ENCODE measurements around the gene DIAPH2. TPM values are rescaled to one million over a fixed set of nuclear protein-coding genes. Genes with fewer than 3 reads are reported as not detected.

Gene DIAPH2
- total RNA-seq, 2 donors from 2014 or later: 15.2 to 23.3 TPM

DNA sequence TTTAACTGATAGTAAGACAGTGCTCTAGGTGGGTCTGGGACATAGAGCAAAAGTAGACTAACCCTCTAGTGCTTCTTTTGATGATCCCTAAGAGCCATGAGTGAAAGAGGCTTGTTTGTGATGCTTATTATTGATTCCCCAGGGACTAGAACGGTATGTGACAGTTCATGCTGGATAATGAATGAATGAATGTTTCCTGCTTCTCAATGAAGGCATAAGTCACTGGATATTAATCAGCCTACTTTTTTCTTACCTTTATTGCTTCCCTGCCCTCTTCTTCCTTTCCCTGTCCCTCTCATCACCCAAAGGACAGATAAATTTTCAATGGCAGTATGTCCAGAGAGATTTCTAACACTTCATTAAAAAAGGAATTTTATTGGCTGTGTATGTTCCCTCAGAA, 685.3 kb downstream of the DIAPH2 start:
- Histone ChIP-seq H3K36me3 (replicated peaks in 1 of 2; ENCODE audit: insufficient read depth in 1 of 2, low read depth in 2 of 2) (no peaks in the 10 kb centered on the region), H3K27ac (no peak overlapping the region), H3K27me3 (no peaks in the 10 kb centered on the region), H3K9me3 (no peaks in the 10 kb centered on the region), H3K4me1 (no peaks in the 10 kb centered on the region), H3K4me3 (no peak overlapping the region)
- ATAC-seq (no peak), DNase-seq (no peak)
- 70 to 83% methylated on average over 1 of the region's 1 CpG for WGBS, 2 donors
- TF ChIP-seq, protein P1, sequence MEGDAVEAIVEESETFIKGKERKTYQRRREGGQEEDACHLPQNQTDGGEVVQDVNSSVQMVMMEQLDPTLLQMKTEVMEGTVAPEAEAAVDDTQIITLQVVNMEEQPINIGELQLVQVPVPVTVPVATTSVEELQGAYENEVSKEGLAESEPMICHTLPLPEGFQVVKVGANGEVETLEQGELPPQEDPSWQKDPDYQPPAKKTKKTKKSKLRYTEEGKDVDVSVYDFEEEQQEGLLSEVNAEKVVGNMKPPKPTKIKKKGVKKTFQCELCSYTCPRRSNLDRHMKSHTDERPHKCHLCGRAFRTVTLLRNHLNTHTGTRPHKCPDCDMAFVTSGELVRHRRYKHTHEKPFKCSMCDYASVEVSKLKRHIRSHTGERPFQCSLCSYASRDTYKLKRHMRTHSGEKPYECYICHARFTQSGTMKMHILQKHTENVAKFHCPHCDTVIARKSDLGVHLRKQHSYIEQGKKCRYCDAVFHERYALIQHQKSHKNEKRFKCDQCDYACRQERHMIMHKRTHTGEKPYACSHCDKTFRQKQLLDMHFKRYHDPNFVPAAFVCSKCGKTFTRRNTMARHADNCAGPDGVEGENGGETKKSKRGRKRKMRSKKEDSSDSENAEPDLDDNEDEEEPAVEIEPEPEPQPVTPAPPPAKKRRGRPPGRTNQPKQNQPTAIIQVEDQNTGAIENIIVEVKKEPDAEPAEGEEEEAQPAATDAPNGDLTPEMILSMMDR (IDR thresholded peaks at IDR 0.05): no peak
- TF ChIP-seq POLR2A (IDR thresholded peaks at IDR 0.05): no peak
- intact Hi-C loops (cut with DNase I): no loop called here

DNA sequence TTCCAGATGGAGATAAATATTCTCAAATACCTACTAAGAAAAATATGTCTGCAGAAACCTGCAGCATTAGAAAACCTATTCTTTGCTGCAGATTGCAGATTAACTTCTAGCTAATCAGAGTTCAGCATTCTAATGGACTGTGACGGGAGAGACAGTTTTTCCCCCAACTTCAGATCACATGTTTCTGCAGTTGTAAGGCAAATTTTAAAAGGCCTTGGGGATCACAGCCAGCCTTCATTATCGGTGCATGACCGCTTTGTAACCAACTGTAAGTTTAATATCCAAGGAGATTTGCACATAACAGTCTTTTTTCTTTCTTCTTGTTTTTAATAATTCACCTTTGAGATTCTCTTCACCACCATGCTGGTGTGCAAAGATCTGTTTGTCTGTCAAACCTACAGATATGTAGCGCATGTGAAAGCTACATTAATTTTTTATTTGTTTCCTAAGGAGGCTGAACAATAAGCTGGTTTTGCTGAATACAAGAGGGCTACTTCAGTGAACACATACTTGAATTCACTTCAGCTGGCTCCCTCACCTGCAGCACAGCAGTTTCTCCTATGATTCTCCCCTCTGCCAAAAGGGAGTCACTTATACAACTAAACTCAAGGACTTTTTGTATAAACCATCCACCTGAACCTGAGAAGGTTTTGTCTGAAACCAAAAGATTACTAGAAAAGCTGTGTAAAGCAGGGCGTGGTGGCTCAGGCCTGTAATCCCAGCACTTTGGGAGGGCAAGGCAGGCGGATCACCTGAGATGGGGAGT, 687.5 kb downstream of the DIAPH2 start:
- DNase-seq: no peak
- TF ChIP-seq, protein P1 (IDR thresholded peaks at IDR 0.05): no peak
- TF ChIP-seq POLR2A (IDR thresholded peaks at IDR 0.05): no peak
- H3K4me3 ChIP-seq: no peak overlapping the region
- no peaks in the 10 kb centered on the region for H3K9me3 ChIP-seq
- H3K4me1 ChIP-seq: no peaks in the 10 kb centered on the region
- no peaks in the 10 kb centered on the region for H3K36me3 ChIP-seq (replicated peaks in 1 of 2; ENCODE audit: insufficient read depth in 1 of 2, low read depth in 2 of 2)
- WGBS, 2 donors: 78 to 83% methylated on average over 6 of the region's 6 CpGs
- no peak for ATAC-seq
- no peak overlapping the region for H3K27ac ChIP-seq
- H3K27me3 ChIP-seq: no peaks in the 10 kb centered on the region
- intact Hi-C loops (cut with DNase I): no loop called here

DNA sequence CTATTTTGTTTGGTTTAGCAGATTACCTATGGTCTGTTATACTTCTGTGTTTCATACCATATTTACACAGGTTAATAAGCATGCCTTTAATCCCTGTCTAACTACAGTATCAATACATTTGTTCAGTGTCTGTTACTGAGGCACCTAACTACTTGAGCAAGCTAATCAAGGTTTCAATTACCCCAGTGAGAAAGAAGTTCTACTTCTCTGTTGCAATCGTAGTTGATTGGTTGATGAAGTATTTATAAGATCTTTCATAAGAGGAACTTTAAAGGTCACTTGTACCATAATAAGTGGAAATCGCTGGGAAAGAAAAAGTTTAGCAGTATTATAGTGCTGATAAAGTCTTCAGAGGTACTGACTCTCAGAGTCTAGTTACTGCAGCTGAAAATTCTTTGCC, 689.6 kb downstream of the DIAPH2 start:
- TF ChIP-seq, protein P1 (IDR thresholded peaks at IDR 0.05): no peak
- TF ChIP-seq POLR2A (IDR thresholded peaks at IDR 0.05): no peak
- Histone ChIP-seq H3K4me1 (no peaks in the 10 kb centered on the region), H3K9me3 (no peaks in the 10 kb centered on the region), H3K27me3 (no peaks in the 10 kb centered on the region), H3K36me3 (replicated peaks in 1 of 2; ENCODE audit: insufficient read depth in 1 of 2, low read depth in 2 of 2) (no peaks in the 10 kb centered on the region), H3K27ac (no peak overlapping the region), H3K4me3 (no peak overlapping the region)
- 83 to 94% methylated on average over 2 of the region's 2 CpGs for WGBS, 2 donors
- DNase-seq (no peak), ATAC-seq (no peak)
- intact Hi-C loops (cut with DNase I): no loop called here

DNA sequence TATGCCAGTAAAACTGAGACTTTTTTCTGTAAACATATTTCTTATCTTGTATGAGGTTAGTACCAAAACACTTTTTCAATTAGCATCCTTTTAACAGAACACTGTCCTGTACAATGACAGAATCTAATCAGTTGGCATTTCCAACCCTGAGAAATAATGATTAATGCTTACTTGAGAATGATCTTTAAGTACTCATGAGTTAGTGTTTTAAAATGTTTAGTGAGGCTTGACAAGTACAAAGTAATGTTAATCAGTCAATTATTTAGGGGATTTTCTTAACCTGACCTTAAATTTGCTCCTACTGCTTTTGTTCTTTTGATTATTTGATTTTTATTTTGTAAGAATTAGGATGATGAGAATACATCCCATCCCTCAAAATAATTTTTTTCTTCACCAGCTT, 695.6 kb downstream of the DIAPH2 start:
- Histone ChIP-seq H3K4me3 (no peak overlapping the region), H3K27ac (no peak overlapping the region), H3K27me3 (no peaks in the 10 kb centered on the region), H3K4me1 (no peaks in the 10 kb centered on the region), H3K36me3 (replicated peaks in 1 of 2; ENCODE audit: insufficient read depth in 1 of 2, low read depth in 2 of 2) (no peaks in the 10 kb centered on the region), H3K9me3 (no peaks in the 10 kb centered on the region)
- DNase-seq (no peak), ATAC-seq (no peak)
- intact Hi-C loops (cut with DNase I): no loop called here
- TF ChIP-seq, protein P1 (IDR thresholded peaks at IDR 0.05): no peak
- no peak for TF ChIP-seq POLR2A (IDR thresholded peaks at IDR 0.05)

DNA sequence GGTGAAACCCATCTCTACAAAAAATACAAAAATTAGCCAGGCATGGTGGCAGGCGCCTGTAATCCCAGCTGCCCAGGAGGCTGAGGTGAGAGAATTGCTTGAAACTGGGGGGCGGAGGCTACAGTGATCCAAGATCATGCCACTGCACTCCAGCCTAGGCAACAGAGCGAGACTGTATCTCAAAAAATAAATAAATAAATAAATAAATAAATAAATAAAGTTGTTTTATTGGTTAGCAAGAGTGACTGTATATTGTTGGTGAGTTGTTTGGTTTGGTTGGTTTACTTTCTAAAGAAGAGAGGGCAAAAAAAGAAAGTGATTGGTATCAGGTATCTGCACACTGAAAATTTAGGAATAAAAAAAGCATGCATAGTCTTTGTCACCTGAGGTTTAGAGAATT, 700.0 kb downstream of the DIAPH2 start:
- intact Hi-C loops (cut with DNase I): no loop called here
- no peaks in the 10 kb centered on the region for H3K36me3 ChIP-seq (replicated peaks in 1 of 2; ENCODE audit: insufficient read depth in 1 of 2, low read depth in 2 of 2)
- no peak overlapping the region for H3K27ac ChIP-seq
- DNase-seq: no peak
- no peak for TF ChIP-seq POLR2A (IDR thresholded peaks at IDR 0.05)
- TF ChIP-seq, protein P1 (IDR thresholded peaks at IDR 0.05): no peak
- ATAC-seq: no peak
- H3K9me3 ChIP-seq: no peaks in the 10 kb centered on the region
- no peaks in the 10 kb centered on the region for H3K4me1 ChIP-seq
- WGBS, 2 donors: 94 to 97% methylated on average over 2 to 3 of the region's 3 CpGs
- H3K4me3 ChIP-seq: no peak overlapping the region
- no peaks in the 10 kb centered on the region for H3K27me3 ChIP-seq

Data from body of pancreas (tissue), 4 donors.